Body of pancreas (tissue), 4 donors: ENCODE measurements around the gene ANKS3. TPM values are rescaled to one million over a fixed set of nuclear protein-coding genes. Genes with fewer than 3 reads are reported as not detected.

ENCODE experiments used
- ATAC-seq: fragments of 150-250 bp; one replicate; pipeline ENCODE4 v1.9.1; 2016
- DNase-seq, 4 donors: peaks; one replicate each; pipeline ENCODE4 v3.0.0-alpha.2; 2019
- H3K27ac ChIP-seq, 4 donors: fragments of 200-600 bp; sonication (generic); 1 replicate in 3 of 4; 2 replicates in 1 of 4; pipeline versions ENCODE4 v1.5.1 to v1.6.1; 2016 to 2019; ENCODE audit warnings: mild to moderate bottlenecking in 1 of 4, mixed read lengths in 1 of 4, moderate library complexity in 1 of 4
- H3K27me3 ChIP-seq, 2 donors: fragments of 200-600 bp; sonication (generic); one replicate each; pipeline ENCODE4 v1.6.0; 2016; ENCODE audit warnings: mild to moderate bottlenecking in 1 of 2
- H3K36me3 ChIP-seq, 2 donors: fragments of 200-600 bp; sonication (generic); replicated peaks in 1 of 2; 2 replicates each; pipeline ENCODE4 v1.5.1; 2016; ENCODE audit warnings: low read depth in 2 of 2; ENCODE audit not compliant: insufficient read depth in 1 of 2
- H3K4me1 ChIP-seq: fragments of 200-600 bp; sonication (generic); one replicate; pipeline ENCODE4 v1.6.0; 2016
- H3K4me3 ChIP-seq, 2 donors: fragments of 200-600 bp; sonication (generic); 1 replicate in 1 of 2; 2 replicates in 1 of 2; pipeline ENCODE4 v1.5.1; 2016 to 2019
- H3K9me3 ChIP-seq, 3 donors: fragments of 200-600 bp; sonication (generic); 1 replicate in 2 of 3; 2 replicates in 1 of 3; pipeline ENCODE4 v1.5.1; 2016
- CTCF ChIP-seq, 7 experiments: fragments of 450-650 bp in 4 of 7; fragments of 200-600 bp in 3 of 7; sonication (generic) in 3 of 7; IDR thresholded peaks; one replicate each; pipeline ENCODE4 v1.5.1; 2016 to 2019; ENCODE audit warnings: antibody characterized with exemption in 7 of 7
- POLR2A ChIP-seq, 3 donors: fragments of 450-650 bp; IDR thresholded peaks; one replicate each; pipeline ENCODE4 v1.6.1; 2016; ENCODE audit warnings: antibody characterized with exemption in 3 of 3, mild to moderate bottlenecking in 2 of 3
- WGBS, 2 donors: methylation state at CpG; one replicate each; pipeline ENCODE4 v1.1.5; 2017; 5-methylcytosine and 5-hydroxymethylcytosine counted together
- intact Hi-C: fragments of 100-400 bp; cut with DNase I; formaldehyde crosslinking; loops from one replicate; pipeline ENCODE4 v1.15.1; 2023
- total RNA-seq, 2 donors: library from RNA; depleted of rRNA; stranded (reverse); fragments of >200 nt; gene quantifications; one replicate each; pipeline ENCODE4 v1.1.0, GENCODE V29; 2016

Gene ANKS3
- total RNA-seq, 2 donors from 2014 or later: 16.6 to 64.9 TPM

- DNase-seq (no peak), ATAC-seq (no peak)
- no peak overlapping the region for H3K4me3 ChIP-seq
- intact Hi-C loops: no loop called here
- no peaks in the 10 kb centered on the region for H3K27me3 ChIP-seq
- TF ChIP-seq POLR2A (IDR thresholded peaks at IDR 0.05): no peak
- TF ChIP-seq CTCF (IDR thresholded peaks at IDR 0.05): no peak
- H3K9me3 ChIP-seq: no peaks in the 10 kb centered on the region
- 79 to 82% methylated on average over 13 to 23 of the region's 23 CpGs for WGBS, 2 donors
- H3K4me1 ChIP-seq: no peaks in the 10 kb centered on the region
- peak overlapping the region in 1 of 4 donors; percentile 8 for H3K27ac ChIP-seq
- peaks cover 0 to 7% of the 10 kb centered on the region in 2 donors for H3K36me3 ChIP-seq
Measured at GRCh38 chr16:4675864-4676786, 57.9 kb downstream of the ANKS3 start.

GRCh38 chr16:4674926-4675530, 59.0 kb downstream of the ANKS3 start:
- Histone ChIP-seq H3K9me3 (no peaks in the 10 kb centered on the region), H3K4me1 (no peaks in the 10 kb centered on the region), H3K27me3 (no peaks in the 10 kb centered on the region), H3K27ac (no peak overlapping the region), H3K4me3 (no peak overlapping the region), H3K36me3 (peaks cover 0 to 7% of the 10 kb centered on the region in 2 donors)
- no peak for ATAC-seq
- TF ChIP-seq POLR2A (IDR thresholded peaks at IDR 0.05) (no peak), CTCF (IDR thresholded peaks at IDR 0.05) (no peak)
- 93 to 95% methylated on average over 9 of the region's 9 CpGs for WGBS, 2 donors
- DNase-seq: no peak
- intact Hi-C loops: no loop called here

GRCh38 chr16:4673387-4674046, 60.6 kb downstream of the ANKS3 start:
- no peaks in the 10 kb centered on the region for H3K27me3 ChIP-seq
- peaks cover 0 to 16% of the 10 kb centered on the region in 2 donors for H3K36me3 ChIP-seq
- H3K27ac ChIP-seq: no peak overlapping the region
- no peak for DNase-seq
- intact Hi-C loops: no loop called here
- H3K4me3 ChIP-seq: no peak overlapping the region
- H3K4me1 ChIP-seq: no peaks in the 10 kb centered on the region
- no peak for TF ChIP-seq POLR2A (IDR thresholded peaks at IDR 0.05)
- no peak for TF ChIP-seq CTCF (IDR thresholded peaks at IDR 0.05)
- H3K9me3 ChIP-seq: no peaks in the 10 kb centered on the region
- WGBS, 2 donors: 90 to 92% methylated on average over 15 to 32 of the region's 33 CpGs
- no peak for ATAC-seq

GRCh38 chr16:4668313-4668960, 65.6 kb downstream of the ANKS3 start:
- DNase-seq (no peak), ATAC-seq (no peak)
- intact Hi-C loops: no loop called here
- 93 to 94% methylated on average over 10 of the region's 10 CpGs for WGBS, 2 donors
- Histone ChIP-seq H3K27ac (no peak overlapping the region), H3K4me1 (peaks cover 11% of the 10 kb centered on the region), H3K4me3 (no peak overlapping the region), H3K36me3 (peaks cover 0 to 19% of the 10 kb centered on the region in 2 donors), H3K27me3 (no peaks in the 10 kb centered on the region), H3K9me3 (no peaks in the 10 kb centered on the region)
- TF ChIP-seq CTCF (IDR thresholded peaks at IDR 0.05) (no peak), POLR2A (IDR thresholded peaks at IDR 0.05) (no peak)
